SKM-1 treated with dmso at 0.1 percent for 144 hours (cell line): ENCODE data around the gene OLR1.

Source experiments
- DNase-seq: peaks from one replicate; lab custom pipeline; 2025; ENCODE audit not compliant: unreplicated experiment; lab: John Stamatoyannopoulos, UW

The OLR1 gene

DNA sequence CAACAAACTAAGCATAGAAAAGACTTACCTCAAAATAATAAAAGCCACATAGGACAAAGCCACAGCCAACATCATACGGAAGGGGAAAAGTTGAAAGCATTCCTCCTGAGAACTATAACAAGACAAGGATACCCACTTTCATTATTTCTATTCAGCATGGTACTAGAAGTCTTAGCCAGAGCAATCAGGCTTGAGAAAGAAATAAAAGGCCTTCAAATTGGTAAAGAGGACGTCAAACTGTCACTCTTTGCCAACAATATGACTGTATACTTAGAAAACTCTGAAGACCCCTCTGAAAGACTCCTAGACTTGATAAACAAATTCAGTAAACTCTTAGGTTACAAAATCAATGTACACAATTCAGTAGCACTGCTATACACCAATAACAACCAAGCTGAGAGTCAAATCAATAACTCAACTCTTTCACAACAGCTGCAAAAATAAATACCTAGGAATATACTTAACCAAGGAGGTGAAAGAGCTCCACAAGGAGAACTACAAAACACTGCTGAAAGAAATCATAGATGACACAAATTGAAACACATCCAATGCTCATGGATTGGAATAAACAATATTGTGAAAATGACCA, 61.6 kb downstream of the OLR1 start:
- no peak for DNase-seq
